H1 (cell line): ENCODE measurements around the gene IL10RA. TPM values are rescaled to one million over a fixed set of nuclear protein-coding genes. Genes with fewer than 3 reads are reported as not detected.

Experiments
- polyA plus RNA-seq, 7 experiments: library from polyadenylated mRNA; depleted of rRNA in 3 of 7; stranded (reverse) in 5 of 7; unstranded in 2 of 7; fragments of >200 nt in 5 of 7; fragments of 200-250 nt in 2 of 7; gene quantifications; 1 replicate in 5 of 7; 2 replicates in 1 of 7; 4 replicates in 1 of 7; pipeline versions ENCODE4 v1.2.1 to v1.2.3, GENCODE V29; 2011 to 2013; ENCODE audit warnings: missing spikeins in 2 of 7, mixed read lengths in 2 of 7
- total RNA-seq: library from RNA; stranded (reverse); fragmentation: NEBNext Ultra II Directional; extraction: Animal tissue kit (Norgen Biotek cat#: 25700); gene quantifications from 2 replicates; pipeline ENCODE4 v1.2.1, GENCODE V29; 2021

IL10RA gene
- total and polyA plus RNA-seq, 2 of the 8 experiments (the other 6 are each of a cell fraction or from before 2014, with no cell fraction given): 0.05 to 0.11 TPM

Other genes with a start within 250 kb of the IL10RA start
- gene DSCAML1, start 189.2 kb upstream of the IL10RA start, total RNA-seq: 0.19 and 0.27 TPM in 2 replicates
- 0.24 and 0.25 TPM in 2 replicates for gene DSCAML1, start 189.2 kb upstream of the IL10RA start, polyA plus RNA-seq (2011; rRNA removed)
- gene FXYD2, start 161.7 kb upstream of the IL10RA start, total RNA-seq: 0.99 and 1.1 TPM in 2 replicates
- gene FXYD2, start 161.7 kb upstream of the IL10RA start, polyA plus RNA-seq (2011; rRNA removed): 0.89 and 1.6 TPM in 2 replicates
- 44.6 and 50.0 TPM in 2 replicates for gene FXYD6, start 109.7 kb upstream of the IL10RA start, total RNA-seq
- gene FXYD6, start 109.7 kb upstream of the IL10RA start, polyA plus RNA-seq (2011; rRNA removed): 117 and 151 TPM in 2 replicates
- gene TMPRSS13, start 57.0 kb upstream of the IL10RA start, total RNA-seq: 0.29 and 0.61 TPM in 2 replicates
- gene TMPRSS13, start 57.0 kb upstream of the IL10RA start, polyA plus RNA-seq (2011; rRNA removed): 0.79 and 1.0 TPM in 2 replicates
- gene TMPRSS4, start 90.7 kb downstream of the IL10RA start, total RNA-seq: 0.58 and 0.69 TPM in 2 replicates
- gene TMPRSS4, start 90.7 kb downstream of the IL10RA start, polyA plus RNA-seq (2011; rRNA removed): 0.11 and 0.13 TPM in 2 replicates
- gene SMIM35, start 100.6 kb downstream of the IL10RA start, total RNA-seq: not detected in 2 replicates
- gene SMIM35, start 100.6 kb downstream of the IL10RA start, polyA plus RNA-seq (2011; rRNA removed): not detected in 2 replicates
- gene SCN4B, start 166.4 kb downstream of the IL10RA start, total RNA-seq: 2.0 and 2.8 TPM in 2 replicates
- gene SCN4B, start 166.4 kb downstream of the IL10RA start, polyA plus RNA-seq (2011; rRNA removed): 4.1 and 4.9 TPM in 2 replicates
- gene SCN2B, start 190.2 kb downstream of the IL10RA start, total RNA-seq: 0.13 and 0.24 TPM in 2 replicates
- gene SCN2B, start 190.2 kb downstream of the IL10RA start, polyA plus RNA-seq (2011; rRNA removed): 0.09 and 0.14 TPM in 2 replicates
- gene JAML, start 238.6 kb downstream of the IL10RA start, total RNA-seq: 0.58 and 0.86 TPM in 2 replicates
- 0.05 and 0.12 TPM in 2 replicates for gene JAML, start 238.6 kb downstream of the IL10RA start, polyA plus RNA-seq (2011; rRNA removed)